ENCODE results near the gene BAZ2B.

Gene BAZ2B

GRCh38 chr2:159297042-159297707 lies 319.2 kb downstream of the BAZ2B start:
- H3K27me3 ChIP-seq (ENCODE audit: insufficient read depth, low read length, poor library complexity): no peaks in the 10 kb centered on the region
- H3K4me1 ChIP-seq (ENCODE audit: insufficient read depth, low read length): peaks cover 3% of the 10 kb centered on the region
- H2AFZ ChIP-seq (ENCODE audit: low read depth, low read length): no peak overlapping the region
- H3K79me2 ChIP-seq (ENCODE audit: insufficient read depth, low read length): no peaks in the 10 kb centered on the region
- H3K9me3 ChIP-seq (ENCODE audit: insufficient read depth, low read length, severe bottlenecking): no peaks in the 10 kb centered on the region
- H4K20me1 ChIP-seq (ENCODE audit: insufficient read depth, low read length): no peaks in the 10 kb centered on the region
- ATAC-seq (ENCODE audit: insufficient read depth, low read depth): no peak; the same call in 2 of the 3 replicates
- no peak overlapping the region for H3K27ac ChIP-seq (ENCODE audit: low read length)
- no peak overlapping the region for H3K4me2 ChIP-seq (ENCODE audit: insufficient read depth, low read length)
- H3K4me3 ChIP-seq (ENCODE audit: low read depth in 1 of 2, low read length in 2 of 2): no peak overlapping the region
- no peak for DNase-seq
- H3K9ac ChIP-seq (ENCODE audit: low read depth, low read length): no peak overlapping the region
- no peak for TF ChIP-seq CTCF (IDR thresholded peaks at IDR 0.05; ENCODE audit: borderline replicate concordance, extremely low read depth, low read length, poor library complexity, severe bottlenecking)
- TF ChIP-seq EZH2 (IDR thresholded peaks at IDR 0.05; ENCODE audit: borderline replicate concordance, low read depth, low read length, severe bottlenecking): no peak
- no peaks in the 10 kb centered on the region for H3K36me3 ChIP-seq (ENCODE audit: insufficient read depth, low read length)

- H2AFZ ChIP-seq (ENCODE audit: low read depth, low read length): peak overlapping the region; percentile 3
Observed at GRCh38 chr2:159292157-159292556, 324.2 kb downstream of the BAZ2B start.

GRCh38 chr2:159290289-159290907 lies 325.9 kb downstream of the BAZ2B start:
- Histone ChIP-seq H2AFZ (ENCODE audit: low read depth, low read length) (peak overlapping the region; percentile 58), H4K20me1 (ENCODE audit: insufficient read depth, low read length) (no peaks in the 10 kb centered on the region), H3K79me2 (ENCODE audit: insufficient read depth, low read length) (peaks cover 17% of the 10 kb centered on the region), H3K4me1 (ENCODE audit: insufficient read depth, low read length) (peaks cover 53% of the 10 kb centered on the region), H3K27me3 (ENCODE audit: insufficient read depth, low read length, poor library complexity) (no peaks in the 10 kb centered on the region), H3K36me3 (ENCODE audit: insufficient read depth, low read length) (no peaks in the 10 kb centered on the region; the same call in 1 of the 2 replicates), H3K4me2 (ENCODE audit: insufficient read depth, low read length) (peak overlapping the region; percentile 68), H3K4me3 (ENCODE audit: low read depth in 1 of 2, low read length in 2 of 2) (peak overlapping the region in 1 of 2 experiments; percentile 40; a peak in 2 of 4 replicates), H3K9ac (ENCODE audit: low read depth, low read length) (peak overlapping the region; percentile 52), H3K27ac (ENCODE audit: low read length) (peak overlapping the region; percentile 94), H3K9me3 (ENCODE audit: insufficient read depth, low read length, severe bottlenecking) (no peaks in the 10 kb centered on the region)
- DNase-seq: peak; percentile 78
- ATAC-seq (ENCODE audit: insufficient read depth, low read depth): peak; percentile 72
- TF ChIP-seq EZH2 (IDR thresholded peaks at IDR 0.05; ENCODE audit: borderline replicate concordance, low read depth, low read length, severe bottlenecking) (no peak), CTCF (IDR thresholded peaks at IDR 0.05; ENCODE audit: borderline replicate concordance, extremely low read depth, low read length, poor library complexity, severe bottlenecking) (peak; percentile 60)

More at GRCh38 chr2:159292157-159292556, 324.2 kb downstream of the BAZ2B start:
- Histone ChIP-seq H3K4me2 (ENCODE audit: insufficient read depth, low read length) (no peak overlapping the region), H3K9me3 (ENCODE audit: insufficient read depth, low read length, severe bottlenecking) (no peaks in the 10 kb centered on the region), H4K20me1 (ENCODE audit: insufficient read depth, low read length) (no peaks in the 10 kb centered on the region), H3K4me1 (ENCODE audit: insufficient read depth, low read length) (peaks cover 43% of the 10 kb centered on the region), H3K4me3 (ENCODE audit: low read depth in 1 of 2, low read length in 2 of 2) (no peak overlapping the region), H3K36me3 (ENCODE audit: insufficient read depth, low read length) (no peaks in the 10 kb centered on the region), H3K9ac (ENCODE audit: low read depth, low read length) (no peak overlapping the region), H3K27me3 (ENCODE audit: insufficient read depth, low read length, poor library complexity) (no peaks in the 10 kb centered on the region), H3K79me2 (ENCODE audit: insufficient read depth, low read length) (peaks cover 2% of the 10 kb centered on the region; the same call in 1 of the 2 replicates), H3K27ac (ENCODE audit: low read length) (peak overlapping the region; percentile 94)
- ATAC-seq (ENCODE audit: insufficient read depth, low read depth) (no peak), DNase-seq (no peak)
- TF ChIP-seq EZH2 (IDR thresholded peaks at IDR 0.05; ENCODE audit: borderline replicate concordance, low read depth, low read length, severe bottlenecking) (no peak), CTCF (IDR thresholded peaks at IDR 0.05; ENCODE audit: borderline replicate concordance, extremely low read depth, low read length, poor library complexity, severe bottlenecking) (no peak)
